GM12872 (cell line): ENCODE results near the gene CSTB.

Experiments used
- TF ChIP-seq, protein P1 (sequence below): IDR thresholded peaks from 3 replicates; pipeline ENCODE4 v1.5.1; 2011; ENCODE audit warnings: low read depth, mild to moderate bottlenecking, low read length, moderate library complexity; ENCODE audit not compliant: insufficient read depth

CSTB gene

DNA sequence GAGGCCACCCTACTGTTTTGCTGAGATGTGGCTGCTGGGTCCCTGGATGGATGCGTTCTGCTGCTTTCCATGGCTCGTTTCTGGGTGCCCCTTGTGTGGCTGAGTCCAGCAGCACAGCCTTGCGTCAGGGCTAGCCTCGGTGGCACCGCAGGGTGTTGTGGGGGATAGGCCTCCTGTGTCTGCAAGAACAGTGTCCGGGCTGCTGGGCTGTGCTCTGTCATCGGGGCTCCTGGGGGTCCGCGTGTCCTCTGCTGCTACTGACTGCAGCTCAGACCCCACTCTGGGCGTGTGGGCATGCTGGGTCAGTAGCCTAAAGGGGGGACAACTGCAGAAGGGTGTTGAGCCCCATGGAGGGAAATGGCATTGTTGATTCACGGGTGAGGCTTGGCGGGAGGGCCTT is 18.2 kb upstream of the CSTB start:
- TF ChIP-seq, protein P1, sequence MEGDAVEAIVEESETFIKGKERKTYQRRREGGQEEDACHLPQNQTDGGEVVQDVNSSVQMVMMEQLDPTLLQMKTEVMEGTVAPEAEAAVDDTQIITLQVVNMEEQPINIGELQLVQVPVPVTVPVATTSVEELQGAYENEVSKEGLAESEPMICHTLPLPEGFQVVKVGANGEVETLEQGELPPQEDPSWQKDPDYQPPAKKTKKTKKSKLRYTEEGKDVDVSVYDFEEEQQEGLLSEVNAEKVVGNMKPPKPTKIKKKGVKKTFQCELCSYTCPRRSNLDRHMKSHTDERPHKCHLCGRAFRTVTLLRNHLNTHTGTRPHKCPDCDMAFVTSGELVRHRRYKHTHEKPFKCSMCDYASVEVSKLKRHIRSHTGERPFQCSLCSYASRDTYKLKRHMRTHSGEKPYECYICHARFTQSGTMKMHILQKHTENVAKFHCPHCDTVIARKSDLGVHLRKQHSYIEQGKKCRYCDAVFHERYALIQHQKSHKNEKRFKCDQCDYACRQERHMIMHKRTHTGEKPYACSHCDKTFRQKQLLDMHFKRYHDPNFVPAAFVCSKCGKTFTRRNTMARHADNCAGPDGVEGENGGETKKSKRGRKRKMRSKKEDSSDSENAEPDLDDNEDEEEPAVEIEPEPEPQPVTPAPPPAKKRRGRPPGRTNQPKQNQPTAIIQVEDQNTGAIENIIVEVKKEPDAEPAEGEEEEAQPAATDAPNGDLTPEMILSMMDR = no peak

DNA sequence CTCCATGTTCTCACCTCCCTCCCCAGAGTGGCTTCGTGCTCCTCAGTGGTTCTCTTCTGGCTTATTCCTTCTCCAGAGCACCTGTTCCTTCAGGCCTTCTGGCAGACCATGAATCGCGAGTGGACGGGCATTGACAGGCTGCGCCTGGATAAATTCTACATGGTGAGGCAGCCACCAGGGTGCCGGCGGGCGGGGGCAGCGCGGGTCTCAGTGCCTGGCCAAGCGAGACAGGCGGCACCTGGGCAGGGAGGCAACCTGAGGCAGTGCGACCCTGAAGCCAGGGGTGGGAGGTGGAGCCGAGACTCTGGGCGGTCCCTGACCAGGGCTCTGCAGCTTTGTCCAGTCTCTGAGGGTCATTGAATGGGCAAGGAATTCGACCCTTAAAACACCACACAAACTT is 17.1 kb upstream of the CSTB start:
- TF ChIP-seq, protein P1 = no peak

DNA sequence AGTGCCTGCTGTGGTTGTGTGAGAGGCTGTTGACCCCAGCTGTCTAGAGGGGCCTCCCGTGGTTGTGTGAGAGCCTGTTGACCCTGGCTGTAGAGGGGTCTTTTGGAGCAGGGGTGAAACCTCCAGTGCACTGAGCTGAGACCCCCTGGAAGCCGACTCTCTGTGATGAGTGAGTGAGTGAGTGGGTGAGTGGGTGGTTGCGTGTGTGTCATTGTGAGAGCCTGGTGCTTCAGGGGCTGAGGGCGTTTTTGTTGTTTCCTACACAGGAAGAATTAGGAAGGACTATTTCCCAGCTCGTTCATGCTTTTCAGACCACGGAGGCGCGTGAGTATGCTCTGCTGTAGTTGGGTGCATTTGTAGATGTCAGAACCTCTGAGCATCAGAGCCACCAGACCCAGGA is 16.3 kb upstream of the CSTB start:
- TF ChIP-seq, protein P1 = no peak

GRCh38 chr21:43790010-43790524 is 14.0 kb upstream of the CSTB start:
- TF ChIP-seq, protein P1 = no peak

DNA sequence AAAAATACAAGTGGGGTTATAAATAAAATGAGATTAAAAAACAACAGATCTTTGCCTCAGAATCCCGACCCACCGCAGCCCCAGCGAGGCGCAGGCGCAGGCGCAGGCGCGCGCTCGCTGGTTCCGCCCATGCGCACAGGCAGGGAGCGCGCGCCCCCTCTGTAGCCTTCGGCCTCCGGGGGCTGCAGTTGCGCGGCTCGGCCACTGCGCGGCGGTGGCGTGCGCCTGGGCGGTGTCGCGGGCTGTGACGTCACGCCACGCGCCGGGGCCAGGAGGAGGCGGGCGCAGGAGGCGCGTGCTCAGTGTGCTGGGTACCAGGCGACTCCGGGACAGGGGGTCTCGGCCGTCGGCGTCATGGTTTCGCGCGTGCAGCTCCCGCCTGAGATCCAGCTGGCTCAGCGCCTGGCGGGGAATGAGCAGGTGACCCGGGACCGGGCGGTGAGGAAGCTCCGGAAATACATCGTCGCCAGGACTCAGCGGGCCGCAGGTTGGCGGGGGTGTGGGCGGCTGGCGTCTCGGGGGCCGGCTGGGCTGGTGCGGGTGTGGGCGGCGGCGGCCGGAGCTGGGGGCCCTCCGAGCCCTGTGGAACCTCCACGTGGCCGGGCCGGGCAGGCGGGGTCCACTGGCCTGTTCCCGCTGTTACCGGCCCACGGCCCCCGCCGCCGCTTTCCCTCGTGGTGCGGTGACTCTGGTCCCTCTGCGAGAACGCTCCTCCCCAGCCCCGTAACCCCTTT is 13.3 kb upstream of the CSTB start, which contains the start of gene RRP1:
RRP1 (plus strand) TSS at position 302 of the 734 bp plus-strand sequence; CDS start at position 355, 53 bp downstream.
- TF ChIP-seq, protein P1 = peak; percentile 86; the same call in 2 of the 3 replicates

GRCh38 chr21:43786807-43787440 is 10.8 kb upstream of the CSTB start:
- TF ChIP-seq, protein P1 = no peak

GRCh38 chr21:43786300-43786806 is 10.2 kb upstream of the CSTB start:
- TF ChIP-seq, protein P1 = no peak
